NCI-H1092 (cell line): ENCODE results near the gene DOK1.
A peak's percentile ranks its signal among the peaks of the same experiment; 100 is the strongest.

ENCODE experiments used
- DNase-seq: peaks from one replicate; lab custom pipeline; 2025; lab: John Stamatoyannopoulos, UW

Gene DOK1

DNA sequence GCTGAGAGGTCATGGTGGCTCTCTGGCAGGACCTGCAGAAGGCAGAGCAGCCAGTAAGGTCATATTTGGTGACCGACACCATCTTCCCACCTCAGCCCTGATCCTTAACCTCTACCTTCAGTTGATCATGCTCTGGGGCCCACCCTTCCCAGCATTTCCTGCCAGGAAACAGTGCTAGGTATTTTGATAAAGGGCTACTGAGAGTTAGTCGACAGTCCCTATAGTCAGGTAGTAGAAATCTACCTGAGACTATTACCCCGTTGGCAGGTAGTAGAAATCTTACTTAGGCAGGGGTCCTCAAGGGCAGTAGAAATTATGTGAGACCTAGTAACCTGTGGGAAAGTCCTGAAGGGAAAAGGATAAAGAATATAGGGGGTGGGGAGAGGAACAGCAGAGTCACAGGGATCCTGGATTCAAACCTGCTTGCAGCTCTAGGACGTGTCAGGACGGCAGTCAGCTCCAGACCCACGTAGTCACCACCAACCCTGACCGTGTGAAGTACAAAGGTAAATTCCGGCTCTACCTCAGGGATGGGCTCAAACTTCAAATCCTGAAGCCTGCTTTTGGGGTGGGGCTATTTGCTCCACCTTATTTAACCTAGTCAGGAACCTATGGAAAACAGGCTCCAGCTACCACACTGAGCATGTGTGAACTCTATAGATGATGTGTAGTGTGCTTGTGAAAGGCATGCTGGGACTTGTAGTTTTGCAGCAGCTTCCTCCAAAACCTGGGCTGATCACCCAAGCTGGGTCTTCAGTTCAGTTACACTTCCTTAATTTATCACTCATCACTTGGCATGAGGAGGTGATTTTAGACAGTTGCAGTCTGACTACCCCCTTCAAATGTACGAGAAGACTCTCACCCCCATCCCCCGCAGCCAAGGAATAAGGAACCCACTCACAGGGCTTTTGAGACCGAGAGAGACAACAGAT lies 28.5 kb upstream of the DOK1 start, which contains the start of gene DQX1:
TSS of gene DQX1 (minus strand) at position 515 of the 932 bp plus-strand sequence. CDS start at position 13, 502 bp downstream.
- DNase-seq, result no peak

DNA sequence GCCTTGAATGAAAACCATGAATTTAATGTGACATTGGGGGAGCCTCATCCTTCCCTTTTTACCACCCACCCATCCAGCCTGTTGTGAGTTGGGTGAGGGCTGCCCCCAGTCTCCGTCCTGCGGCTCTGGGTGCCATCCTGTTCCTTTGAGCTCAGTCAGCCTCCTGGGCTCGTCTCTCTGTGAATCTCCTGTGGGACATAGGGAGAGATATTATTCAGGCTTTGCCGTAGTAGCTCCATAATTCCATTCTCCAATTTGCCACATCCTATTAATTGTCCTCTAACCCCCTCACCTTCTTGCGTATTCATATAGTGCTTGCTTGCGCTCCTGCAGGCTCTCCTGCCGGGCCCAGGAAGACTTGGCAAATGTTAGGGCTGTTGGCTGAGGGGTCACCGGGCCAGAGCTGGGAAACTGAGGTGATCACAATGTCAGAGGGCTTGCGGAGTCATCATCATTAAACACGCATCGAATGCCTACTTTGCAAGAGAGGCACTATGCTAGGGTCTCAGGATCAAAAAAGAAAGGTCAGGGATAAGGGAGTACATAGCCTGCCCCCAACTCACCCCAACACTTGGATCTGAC lies 27.8 kb upstream of the DOK1 start:
- no peak for DNase-seq

DNA sequence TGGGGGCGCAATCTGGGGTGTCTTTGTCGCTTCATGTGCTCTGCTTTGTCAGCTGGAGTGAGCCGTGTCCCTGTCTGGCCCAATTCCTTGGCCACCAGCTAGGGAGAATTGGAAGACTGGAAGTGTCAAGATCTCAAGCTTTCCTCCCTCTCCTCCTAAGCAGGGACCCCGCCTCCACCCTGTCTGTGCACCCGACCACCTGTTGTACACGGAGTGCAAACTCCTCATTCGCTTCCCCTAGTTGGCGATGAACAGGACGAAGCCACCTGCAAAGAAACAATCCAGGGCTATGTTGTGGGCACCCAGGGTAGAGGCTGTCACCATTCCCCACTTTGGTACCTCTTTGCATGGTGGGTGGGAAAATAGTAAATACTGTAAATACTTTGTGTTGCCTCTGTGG lies 26.8 kb upstream of the DOK1 start:
- DNase-seq, result no peak

DNA sequence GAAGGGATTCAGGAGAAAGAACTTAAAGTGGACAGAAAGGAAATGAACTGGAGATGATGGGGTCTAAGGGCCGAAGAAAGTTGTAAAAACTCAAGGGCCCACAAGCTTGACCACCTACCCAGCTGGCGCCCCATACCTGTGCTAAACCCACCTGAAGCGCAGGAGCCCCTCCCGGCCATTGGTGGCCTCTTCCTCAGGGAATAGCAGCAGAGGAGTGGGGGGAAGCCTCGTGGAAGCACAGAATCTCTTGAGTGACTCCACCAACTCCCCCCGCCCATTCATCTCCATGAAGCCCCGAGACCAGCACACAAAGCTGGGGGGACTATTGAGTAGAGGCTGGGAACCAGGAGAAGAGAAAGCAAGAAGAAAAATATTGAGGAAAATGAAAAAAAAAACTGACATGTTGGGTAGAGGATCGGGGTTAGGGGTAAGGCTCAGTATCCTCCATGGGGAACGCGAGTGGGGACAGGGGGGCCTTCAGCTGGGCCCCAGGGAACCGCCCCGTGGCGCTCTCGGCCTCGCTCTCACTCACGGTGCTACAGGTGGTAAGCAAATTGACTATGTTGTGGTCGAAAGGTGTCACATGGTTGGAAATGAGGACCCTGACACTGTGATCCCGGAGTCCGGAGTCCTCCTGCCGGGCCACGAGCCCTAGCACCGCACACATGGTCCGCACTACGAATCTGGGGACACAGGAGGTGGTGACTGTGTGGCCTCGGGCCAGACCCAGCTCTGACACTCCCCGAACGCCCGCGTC lies 25.7 kb upstream of the DOK1 start:
- DNase-seq, result no peak

DNA sequence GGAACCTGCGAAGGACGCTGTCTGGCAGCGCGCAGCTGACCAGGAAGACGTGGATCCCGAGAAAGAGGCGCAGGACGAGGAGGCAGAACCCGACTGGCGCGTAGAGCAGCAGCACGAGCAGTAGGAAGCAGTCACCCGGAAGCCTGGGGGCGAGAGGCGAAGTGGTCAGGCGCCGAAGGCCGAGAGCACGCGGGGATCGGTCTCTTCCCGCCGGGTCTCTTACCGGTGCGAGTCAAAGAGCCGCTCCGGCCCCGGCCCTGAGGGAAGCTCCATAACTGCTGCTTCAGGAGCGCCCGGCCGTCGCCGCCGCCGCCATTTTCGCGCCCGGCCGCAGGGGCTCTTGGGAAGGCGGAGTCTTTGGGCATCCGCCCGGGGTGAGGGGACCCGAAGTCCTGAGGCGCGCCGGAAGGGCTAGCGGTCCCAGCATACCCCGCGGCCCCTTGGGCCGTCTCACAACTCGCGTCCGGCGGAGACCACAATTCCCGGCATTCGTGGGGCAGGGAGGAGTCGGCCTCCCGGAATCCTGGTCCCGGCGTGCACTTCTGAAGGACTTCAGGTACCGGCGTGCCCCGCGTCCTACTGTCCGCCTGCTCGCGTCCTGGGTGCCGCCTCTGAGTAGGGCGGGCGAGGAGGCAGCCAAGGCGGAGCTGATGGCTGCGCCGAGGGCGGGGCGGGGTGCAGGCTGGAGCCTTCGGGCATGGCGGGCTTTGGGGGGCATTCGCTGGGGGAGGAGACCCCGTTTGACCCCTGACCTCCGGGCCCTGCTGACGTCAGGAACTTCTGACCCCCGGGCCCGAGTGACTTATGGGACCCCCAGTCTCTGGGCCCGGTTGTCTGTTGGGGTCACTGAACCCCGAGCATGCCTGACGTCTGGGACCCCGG lies 24.9 kb upstream of the DOK1 start, which contains the start of the genes AUP1 and HTRA2:
TSS of gene AUP1 (minus strand) at position 350 of the 882 bp plus-strand sequence. CDS start at position 273, 77 bp downstream.
TSS of gene HTRA2 (plus strand) at position 577 of the 882 bp plus-strand sequence. CDS start at position 651, 74 bp downstream.
- DNase-seq, result peak; percentile 93

DNA sequence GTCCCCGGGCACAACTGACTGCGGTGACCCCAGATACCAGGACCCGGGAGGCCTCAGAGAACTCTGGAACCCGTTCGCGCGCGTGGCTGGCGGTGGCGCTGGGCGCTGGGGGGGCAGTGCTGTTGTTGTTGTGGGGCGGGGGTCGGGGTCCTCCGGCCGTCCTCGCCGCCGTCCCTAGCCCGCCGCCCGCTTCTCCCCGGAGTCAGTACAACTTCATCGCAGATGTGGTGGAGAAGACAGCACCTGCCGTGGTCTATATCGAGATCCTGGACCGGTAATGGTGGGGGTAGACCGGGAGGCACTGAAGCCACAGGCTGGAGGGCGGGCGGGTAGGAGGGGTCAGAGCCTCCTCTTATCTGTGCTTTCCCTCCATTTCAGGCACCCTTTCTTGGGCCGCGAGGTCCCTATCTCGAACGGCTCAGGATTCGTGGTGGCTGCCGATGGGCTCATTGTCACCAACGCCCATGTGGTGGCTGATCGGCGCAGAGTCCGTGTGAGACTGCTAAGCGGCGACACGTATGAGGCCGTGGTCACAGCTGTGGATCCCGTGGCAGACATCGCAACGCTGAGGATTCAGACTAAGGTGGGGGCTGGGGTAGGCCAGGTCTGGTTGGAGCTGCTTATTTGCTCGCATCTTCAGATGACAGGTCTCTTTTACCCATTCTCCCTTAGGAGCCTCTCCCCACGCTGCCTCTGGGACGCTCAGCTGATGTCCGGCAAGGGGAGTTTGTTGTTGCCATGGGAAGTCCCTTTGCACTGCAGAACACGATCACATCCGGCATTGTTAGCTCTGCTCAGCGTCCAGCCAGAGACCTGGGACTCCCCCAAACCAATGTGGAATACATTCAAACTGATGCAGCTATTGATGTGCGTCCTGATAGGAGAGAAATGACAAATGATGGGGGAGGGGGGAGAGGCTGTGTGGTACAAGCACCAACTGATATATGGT lies 24.0 kb upstream of the DOK1 start:
- DNase-seq, result no peak

DNA sequence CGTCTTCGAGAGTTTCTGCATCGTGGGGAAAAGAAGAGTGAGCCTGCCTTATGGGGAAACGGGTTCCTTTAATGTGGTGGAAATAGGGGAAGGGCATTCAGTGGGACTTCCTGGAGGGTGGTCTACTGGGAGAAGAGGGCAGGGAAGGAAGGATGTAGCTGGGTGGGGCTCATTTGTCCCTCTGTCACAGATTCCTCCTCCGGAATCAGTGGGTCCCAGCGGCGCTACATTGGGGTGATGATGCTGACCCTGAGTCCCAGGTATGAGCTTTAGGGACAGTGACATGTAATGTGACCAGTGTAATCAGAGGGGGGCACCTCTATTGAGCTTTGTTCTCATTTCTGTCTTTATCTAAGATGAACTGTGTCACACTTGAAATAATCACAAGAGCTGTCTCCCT lies 22.9 kb upstream of the DOK1 start:
- no peak for DNase-seq

DNA sequence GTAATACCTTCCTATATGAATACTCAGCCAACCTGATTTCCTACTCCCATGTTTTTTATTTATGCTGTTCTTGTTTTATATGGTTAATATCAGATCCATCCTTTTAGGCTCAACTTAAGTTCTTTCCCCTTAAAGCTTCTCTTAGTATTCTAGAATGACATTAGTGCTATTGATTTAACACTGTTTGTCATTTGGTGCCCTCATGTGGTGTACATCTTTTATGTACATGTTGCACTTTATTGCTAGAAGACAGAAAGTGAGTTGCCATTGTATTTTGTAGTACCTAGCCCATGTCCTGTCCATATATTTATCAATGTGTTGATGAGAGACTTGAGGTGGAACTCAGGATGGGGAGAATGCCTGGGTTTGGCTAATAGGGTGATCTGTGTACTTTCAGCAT lies 22.3 kb upstream of the DOK1 start:
- DNase-seq, result no peak

DNA sequence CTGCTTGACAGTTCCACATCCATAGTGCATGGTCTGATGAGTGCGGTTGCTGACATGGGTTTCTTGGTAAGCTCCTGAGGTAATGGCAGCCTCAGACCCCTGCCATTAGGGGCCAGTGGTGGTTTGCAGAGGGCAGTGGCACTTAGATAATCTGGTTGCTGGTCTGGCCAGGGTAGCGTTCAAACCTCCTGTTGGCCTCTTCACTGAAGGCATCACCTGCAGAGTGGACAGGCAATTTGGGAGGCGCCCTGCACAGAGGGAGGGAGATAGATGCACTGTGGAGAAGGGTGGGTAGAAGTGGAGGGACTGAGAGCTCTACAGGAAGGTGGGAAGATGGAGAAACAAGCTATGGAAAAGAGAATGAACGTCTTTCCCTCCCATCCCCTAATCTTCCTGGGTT lies 21.1 kb upstream of the DOK1 start:
- no peak for DNase-seq

DNA sequence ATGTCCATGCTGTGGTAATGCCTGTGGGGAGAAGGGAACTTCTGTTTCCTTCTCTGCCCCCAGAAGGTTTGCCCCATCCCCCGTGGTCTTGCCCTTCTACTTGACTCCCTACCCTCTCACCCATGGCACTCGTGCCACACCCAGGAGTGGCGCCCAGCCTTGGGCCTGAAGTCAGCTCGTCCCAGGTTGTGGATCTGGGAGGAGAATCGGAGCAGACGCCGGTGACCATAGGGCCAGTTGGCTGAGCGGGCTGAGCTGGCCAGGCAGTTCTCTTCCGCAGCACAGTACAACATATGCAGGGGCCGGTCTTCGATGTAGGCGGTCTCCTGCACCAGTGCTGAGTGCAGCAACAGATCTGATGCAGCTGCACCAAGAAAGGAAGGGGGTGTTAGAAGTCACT lies 20.1 kb upstream of the DOK1 start:
- DNase-seq, result no peak

DNA sequence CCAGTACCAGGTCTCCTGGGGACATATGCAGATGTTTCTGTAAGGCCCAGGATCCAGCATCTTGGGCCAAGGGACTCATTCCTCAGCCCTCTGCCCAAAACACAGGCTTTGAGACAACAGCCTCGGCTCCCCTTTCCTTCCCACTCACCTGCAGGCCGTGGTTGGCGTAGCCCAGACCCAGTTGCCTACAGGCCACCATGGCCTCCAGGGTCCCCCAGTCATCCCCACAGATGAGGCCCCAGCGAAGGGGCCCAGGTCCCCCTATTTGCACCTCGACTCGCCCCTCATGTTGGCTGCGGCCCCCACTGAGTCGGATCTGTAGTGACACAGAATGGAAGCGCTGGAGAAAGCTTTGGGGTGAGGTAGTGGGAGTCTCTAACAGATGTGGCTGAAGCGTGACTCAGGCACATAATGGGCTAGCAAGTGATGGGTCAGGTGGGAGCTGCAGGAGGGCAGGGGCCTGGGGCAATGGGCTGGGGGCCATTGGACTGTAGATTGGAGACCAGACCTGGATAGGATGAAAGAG lies 19.0 kb upstream of the DOK1 start:
- DNase-seq, result no peak

DNA sequence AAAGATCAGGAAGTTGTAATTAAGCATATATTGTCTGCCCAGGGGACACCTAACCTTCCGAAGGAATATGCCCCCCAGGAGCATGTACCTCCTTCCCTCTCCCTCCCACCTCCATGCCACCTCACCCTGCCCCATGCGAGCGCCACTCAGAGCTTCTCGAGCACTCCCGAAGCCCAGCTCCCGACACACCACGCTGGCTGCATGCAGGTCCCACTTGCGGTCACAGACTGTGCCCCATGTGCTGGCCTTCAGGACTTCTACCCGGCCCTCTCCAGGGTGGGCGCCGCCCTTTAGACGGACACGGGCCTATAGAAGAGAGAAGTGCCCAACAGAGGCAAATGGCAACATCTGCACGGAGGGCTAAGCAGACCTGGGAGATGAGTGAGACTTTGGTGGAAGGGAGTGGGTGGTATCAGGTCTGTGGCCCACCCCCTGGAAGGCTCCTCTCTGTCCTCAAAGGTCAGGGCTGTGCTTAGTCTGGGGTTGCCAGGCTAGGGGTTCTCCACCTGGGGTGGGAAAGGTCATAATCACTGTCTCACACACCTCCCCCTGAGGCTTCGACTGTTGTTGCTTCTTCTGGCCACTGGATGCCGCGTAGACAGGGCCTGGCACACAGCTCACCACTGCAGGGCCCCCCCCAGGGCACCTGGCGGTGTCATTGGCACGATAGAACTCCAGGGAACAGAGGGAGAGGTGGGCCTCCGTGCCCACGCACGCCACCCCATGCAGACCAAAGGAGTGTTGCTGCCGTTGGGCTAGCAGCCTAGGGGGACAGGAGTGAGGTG lies 18.2 kb upstream of the DOK1 start:
- DNase-seq, result no peak

DNA sequence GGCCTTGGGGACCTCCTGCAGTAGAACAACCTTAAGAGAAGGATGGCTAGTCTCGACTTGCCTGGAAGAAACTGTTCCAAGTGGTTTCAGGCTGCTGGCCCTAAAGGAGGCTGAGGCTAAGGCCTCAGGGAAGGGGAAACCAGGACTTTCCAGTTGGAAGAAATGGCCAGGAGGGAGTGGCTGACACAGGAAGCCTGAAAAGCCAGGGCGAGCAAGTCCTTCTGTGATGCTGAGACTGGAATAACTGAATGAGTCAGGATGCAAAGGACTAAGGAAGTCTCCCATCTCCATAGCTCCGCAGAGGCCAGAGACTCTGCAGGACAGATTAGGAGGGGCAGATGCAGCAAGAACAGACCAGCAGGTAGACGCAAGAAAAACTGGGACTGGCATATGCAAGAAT lies 17.4 kb upstream of the DOK1 start:
- no peak for DNase-seq

DNA sequence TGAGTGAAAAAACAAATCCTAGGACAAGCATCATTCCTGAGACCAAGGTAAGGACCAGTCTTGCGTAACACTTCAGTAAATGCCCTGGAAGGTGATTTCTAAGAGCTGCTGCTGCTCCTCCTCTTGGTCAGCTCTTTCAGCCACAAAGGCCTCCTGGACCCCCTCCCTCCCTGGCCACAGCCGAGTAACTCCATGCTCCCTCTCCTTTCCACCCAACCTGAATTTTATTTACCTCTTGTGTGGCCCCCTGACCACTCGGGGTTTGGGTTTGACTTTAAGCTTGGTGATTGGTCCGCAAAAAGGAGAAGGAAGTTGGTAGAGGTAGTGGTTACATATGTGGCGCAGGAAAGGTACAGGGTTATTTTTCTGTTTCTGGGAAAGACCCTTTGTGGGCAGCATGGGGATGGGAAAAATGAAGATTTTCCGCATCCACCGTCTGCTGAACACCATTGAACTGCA lies 15.6 kb upstream of the DOK1 start:
- DNase-seq, result no peak

DNA sequence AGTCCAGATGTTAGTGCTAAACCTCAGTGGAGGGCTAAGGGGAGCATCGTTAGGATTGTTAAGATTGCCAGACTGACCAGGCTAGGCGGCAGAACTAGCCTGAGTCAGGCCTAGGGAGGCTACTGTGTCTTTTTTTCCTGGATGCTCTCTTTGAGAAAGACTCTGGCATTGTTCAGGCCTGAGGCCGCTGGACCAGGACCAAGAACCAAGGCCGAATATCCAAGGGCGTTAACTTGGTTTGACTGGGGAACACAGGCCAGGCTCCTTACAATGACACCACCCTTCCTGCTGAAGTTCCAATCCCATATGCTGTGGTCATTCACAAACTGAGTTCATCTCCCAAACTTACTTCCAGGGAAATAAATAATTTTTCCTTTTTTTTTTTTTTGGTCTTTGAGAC lies 14.2 kb upstream of the DOK1 start:
- DNase-seq, result no peak

DNA sequence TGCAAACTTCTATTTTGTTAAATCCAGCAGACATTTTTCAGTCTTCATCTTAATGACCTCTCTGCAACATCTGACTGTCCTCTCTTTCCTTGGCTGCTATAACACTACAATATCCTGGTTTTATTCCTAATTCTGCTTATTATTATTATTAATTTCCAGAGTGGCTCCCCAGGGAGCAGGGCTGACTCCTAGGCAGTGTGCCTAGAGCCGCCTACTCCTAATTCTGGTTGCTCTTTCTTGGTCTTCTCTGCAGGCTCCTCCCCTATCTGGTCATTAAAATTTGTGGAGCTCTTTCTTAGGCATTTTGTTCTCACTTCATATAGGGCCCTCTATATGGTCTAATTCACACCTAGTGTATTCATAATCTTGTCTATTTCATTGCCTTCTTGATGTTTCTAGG lies 11.5 kb upstream of the DOK1 start:
- DNase-seq, result no peak

DNA sequence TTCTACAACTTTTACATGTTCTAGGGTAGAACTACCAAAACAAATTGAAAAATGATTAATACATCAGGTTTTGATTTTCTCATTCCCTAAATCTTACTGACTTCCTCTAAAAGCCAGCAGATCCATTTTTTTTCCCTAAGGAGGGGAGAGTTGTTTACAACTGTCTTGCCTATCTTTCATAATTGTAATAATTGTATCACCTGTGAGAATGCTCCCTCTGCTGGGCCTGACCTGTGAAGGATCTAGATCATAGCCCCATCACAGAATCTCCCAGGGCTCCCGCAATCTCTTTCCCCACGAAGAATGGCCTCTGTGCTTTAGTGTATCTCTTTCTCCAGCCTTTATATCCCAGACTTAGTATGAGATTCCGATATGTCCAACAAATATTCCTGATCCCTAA lies 9.9 kb upstream of the DOK1 start:
- no peak for DNase-seq

DNA sequence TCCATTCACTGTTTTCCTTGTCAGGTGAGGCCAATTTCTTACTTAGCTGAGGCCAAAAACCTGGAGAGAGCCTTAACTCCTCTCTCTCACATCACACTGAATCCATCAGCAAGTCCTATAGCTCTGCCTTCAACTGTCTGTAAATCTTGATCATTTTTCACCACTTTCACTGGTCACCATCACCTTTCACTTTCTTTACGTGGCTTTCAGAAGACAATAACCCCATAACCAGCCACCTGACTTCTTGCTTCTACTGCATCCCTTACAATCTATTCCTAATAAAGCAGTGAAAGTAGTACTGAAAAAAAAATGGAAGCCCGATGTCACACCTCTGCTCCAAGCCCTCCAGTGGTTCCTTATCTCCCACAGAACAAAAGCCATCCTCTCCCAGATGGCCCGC lies 8.5 kb upstream of the DOK1 start:
- DNase-seq, result no peak

DNA sequence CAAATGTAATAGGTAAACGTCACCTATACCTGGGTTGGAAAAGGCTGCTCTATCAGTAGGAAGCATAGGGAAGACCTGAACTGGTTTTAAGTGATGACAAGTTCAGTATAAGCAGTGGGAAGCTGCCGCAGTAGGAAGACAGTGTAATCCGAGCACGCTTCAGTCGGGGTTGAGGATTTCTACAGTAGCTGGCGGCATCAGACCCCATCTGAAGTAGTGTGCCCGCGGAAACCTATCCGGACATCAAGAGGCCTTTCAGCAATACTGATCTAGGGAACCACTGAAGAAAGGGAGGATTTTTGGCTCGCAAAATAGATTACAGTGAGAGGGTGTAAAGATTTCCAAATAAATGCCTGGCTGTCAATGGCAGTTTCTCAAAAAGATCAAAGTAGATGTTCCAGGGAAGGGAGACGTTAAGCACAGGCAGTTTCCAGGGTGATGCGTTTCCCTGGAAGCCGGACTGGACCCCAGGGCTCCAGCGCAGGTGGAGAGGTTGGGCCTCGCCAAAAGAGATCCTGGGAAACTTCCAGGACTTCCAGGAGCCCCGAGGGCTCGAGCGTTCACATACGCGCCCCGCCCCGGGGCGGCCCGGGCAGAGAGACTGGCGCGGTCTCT lies 6.1 kb upstream of the DOK1 start:
- DNase-seq, result no peak
